Measurements from ENCODE around the gene KIF9.
A peak's percentile ranks its signal among the peaks of the same experiment; 100 is the strongest.

DNA sequence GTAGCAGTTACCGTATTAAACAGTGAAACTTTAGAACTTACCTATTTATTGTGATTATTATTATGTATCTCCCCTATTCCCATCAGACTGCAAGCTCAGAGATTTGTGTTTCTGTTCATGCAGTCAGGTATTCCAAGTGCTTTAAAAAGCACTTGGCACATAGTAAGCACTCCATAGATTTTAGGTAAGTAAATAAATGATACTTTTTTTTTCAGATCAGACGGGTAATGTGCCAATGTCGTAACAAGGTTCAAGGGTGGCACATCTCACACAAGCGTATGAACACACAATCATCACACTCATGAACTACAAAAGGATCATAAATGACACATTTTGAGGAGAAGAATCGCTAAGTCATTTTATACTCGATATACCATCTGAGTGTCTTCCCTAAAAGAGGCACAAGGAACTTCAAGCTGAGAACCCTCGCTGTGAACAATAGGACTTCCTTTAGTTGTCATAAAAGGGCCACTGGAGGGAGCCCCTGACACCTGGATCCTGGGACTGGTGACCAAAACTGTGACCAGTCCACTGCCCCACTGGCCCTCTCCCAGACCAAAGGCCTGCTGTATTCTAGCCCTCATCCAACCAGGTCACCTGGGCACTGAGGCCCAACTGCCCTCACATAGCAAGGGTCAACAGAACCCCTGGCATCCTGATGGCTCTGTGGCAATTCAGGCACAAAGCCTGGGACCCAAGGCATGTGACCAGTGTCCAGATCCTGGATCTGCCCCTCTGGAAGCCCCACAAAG lies 32.1 kb downstream of the KIF9 start:
- TF ChIP-seq YY1 (IDR thresholded peaks at IDR 0.05; ENCODE audit: extremely low read depth, insufficient replicate concordance, low read depth, low read length) (no peak), RAD21 (IDR thresholded peaks at IDR 0.05; ENCODE audit: low read depth) (peak; percentile 81), CEBPB (IDR thresholded peaks at IDR 0.05; ENCODE audit: low read depth) (no peak), CTCF (IDR thresholded peaks at IDR 0.05 in 2 of 3, conservative IDR thresholded peaks at IDR 0.05 in 1 of 3; ENCODE audit: borderline replicate concordance in 1 of 3, insufficient read depth in 1 of 3, low read depth in 2 of 3, low read length in 2 of 3) (peak; percentile 62 to 65 (median 64); a peak in 5 of 6 replicates), TCF7L2 (IDR thresholded peaks at IDR 0.05; ENCODE audit: borderline replicate concordance, extremely low read depth, insufficient read depth, insufficient read length) (no peak), ZNF274 (IDR thresholded peaks at IDR 0.05; ENCODE audit: low read depth, low read length) (no peak), POLR2AphosphoS5 (IDR thresholded peaks at IDR 0.05; ENCODE audit: low read depth, low read length) (no peak), POLR2A (IDR thresholded peaks at IDR 0.05; ENCODE audit: borderline replicate concordance, extremely low read depth, insufficient read depth, insufficient read length) (no peak), SP1 (IDR thresholded peaks at IDR 0.05; ENCODE audit: low read depth) (no peak), EZH2 (IDR thresholded peaks at IDR 0.05) (no peak)
